NCI-H69 (cell line): ENCODE data around the gene NLK.
"Not testable (repeated sequence)": the region's sequence is repeated elsewhere in the genome, so short reads cannot be mapped to it uniquely, and the experiment has no call there.

Experiments
- DNase-seq: peaks from one replicate; lab custom pipeline; 2025; lab: John Stamatoyannopoulos, UW

NLK gene

DNA sequence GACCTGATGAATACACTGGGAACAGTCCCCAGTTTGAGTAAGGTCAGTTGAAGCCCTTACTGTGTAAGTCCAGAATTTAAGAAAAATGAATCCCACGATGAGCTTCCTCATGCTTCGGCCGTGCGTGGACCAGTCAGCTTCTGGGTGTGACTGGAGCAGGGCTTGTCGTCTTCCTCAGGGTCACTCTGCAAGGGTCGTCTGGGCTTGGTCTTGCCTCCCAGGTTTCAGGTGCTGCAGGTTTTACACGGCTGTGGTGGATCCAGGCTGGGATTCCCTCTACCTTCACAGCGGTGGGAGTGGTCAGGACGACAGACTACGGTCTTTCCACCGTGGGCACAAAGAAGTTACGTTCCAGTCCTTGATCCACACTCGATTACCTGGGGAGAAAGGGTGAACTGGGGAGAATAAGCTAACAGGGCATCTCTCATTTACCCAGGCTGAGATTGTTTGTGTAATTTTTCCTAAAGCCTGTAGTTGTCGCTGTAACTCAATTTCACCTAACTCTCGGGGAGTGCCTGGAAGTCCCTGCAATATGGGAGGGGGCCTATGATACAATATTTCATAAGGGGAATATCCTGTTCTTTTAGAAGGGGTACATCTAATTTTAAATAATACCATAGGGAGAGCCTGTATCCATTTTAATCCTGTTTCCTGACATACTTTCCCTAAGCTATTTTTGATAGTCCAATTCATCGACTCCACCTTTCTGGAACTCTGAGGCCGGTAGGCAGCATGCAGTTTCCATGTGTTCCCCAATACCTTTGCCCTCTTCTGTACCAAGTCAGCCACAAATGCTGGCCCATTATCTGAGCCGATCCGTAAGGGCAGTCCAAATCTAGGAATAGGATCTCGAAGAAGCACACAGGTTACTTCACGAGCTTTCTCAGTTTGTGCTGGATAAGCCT lies 190.7 kb downstream of the NLK start:
- DNase-seq: peak; percentile 36

DNA sequence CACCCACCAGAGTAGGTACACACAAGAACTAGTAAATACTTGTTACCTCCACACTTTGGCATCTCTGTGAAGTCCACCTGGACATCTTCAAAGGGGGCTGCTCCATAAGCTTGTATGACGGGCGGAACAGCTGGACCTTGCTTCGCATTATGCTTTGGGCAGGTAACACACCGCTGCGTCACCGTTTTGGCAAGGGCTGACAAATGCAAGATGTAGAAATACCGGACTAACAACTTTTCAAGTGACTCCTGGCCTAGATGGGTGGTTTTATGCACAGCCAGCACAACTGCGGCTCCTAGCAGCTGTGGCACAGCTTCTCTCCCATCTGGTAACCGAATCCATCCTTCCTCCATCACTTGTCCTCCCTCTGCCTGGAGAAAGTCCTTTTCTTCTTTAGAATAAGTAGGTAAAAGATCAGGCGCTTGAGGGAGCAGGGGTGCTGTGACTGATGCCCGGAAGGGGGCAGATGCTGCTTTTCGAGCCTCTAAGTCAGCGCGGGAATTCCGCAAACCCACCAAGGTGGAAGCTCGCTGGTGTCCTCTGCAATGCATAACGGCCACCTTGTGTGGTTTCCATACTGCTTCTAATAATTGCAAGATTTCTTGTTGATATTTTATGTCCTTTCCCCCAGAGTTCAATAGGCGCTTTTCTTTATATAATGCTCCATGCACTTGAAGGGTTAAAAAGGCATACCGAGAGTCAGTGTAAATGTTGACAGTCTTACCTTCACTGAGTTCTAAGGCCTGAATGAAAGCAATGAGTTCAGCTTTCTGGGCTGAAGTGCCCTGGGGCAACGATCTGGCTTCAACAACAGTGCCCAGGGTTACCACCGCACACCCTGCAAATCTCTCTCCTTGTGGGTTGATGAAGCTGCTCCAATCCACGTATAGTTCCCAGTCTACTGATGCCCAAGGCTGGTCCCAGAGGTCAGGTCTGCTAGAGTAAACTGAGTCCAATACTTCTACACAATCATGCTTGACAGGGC lies 191.7 kb downstream of the NLK start:
- DNase-seq: not testable (repeated sequence)

DNA sequence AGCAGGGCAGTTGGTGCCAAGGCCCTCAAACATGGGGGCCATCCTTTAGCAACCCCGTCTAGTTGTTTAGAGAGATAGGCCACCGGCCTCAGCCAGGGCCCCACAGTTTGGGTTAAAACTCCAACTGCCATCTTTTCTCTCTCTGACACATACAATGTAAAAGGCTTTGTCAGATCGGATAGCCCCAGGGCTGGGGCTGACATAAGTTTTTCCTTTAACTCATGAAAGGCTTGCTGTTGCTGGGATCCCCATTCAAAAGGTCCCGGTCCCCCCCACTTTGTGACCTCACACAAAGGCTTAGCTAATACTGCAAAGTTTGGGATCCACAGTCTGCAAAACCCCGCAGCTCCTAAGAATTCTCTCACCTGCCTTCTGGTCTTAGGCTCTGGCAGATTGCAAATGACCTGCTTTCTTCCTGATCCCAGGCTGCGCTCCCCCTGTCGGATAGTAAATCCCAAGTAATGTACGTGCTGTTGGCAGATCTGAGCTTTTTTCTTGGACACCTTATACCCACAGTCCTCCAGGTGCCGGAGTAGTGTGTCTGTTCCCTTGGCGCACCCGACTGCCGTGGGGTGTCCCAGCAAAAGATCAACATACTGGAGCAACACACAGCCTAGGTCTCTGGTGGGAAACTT lies 192.7 kb downstream of the NLK start:
- not testable (repeated sequence) for DNase-seq

DNA sequence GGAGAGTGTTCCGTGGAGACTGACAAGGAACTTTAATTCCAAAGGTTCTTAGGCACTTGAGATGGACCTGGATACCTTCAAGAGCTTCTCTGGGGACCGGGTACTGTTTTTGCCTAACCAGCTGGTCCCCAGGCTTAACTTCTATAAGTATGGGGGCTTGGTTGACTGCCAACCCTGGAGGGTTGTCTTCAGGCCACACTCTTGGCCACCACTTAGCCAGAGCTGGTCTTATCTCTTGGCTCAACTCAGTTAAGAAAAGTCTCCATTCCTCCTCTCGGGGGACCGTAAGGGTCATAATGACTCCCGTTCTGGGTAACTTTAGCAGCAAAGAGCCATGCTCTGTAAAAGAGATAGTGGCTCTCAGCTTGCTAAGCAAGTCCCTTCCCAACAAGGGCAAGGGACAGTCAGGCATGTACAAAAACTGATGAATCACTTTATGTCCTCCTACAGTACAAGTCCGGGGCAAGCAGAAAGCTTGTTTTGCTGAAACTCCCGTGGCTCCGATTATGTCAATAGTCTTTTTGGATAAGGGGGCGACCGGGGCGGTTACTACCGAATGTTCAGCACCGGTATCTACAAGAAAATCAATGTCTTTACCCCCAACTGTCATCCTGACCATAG lies 193.7 kb downstream of the NLK start:
- DNase-seq: not testable (repeated sequence)

DNA sequence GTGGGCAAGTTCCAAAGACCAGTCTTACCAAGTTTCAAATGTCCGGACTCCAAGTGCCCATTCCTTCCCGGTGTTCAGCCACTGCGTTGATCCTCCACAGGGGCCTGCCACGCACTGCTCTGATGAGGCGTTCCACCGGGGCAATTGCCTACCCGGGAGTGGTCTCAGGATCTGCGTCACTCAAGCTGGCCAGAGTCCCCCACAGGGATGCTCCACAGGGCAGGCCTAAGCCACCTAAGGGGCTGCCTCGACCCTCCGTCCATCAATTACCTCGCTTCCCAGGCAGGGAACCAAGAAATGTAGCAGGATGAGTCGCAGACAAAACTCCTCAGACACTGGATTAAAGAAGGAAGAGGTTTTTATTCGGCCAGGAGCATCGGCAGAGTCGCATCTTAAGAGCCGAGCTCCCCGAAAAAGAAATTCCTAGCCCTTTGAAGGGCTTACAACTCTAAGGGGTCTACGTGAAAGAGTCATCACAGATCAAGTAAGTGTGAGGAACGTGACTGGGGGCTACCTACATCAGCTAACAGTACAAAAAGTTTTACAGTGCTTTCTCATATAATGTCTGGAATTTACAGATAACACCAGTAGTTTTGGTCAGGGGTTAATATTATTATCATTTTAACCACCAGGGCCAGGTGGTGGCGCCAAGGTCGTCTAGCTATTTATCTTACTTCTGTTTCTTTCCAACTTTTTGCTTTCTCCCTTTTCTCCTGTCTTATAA lies 196.2 kb downstream of the NLK start:
- DNase-seq: not testable (repeated sequence)

DNA sequence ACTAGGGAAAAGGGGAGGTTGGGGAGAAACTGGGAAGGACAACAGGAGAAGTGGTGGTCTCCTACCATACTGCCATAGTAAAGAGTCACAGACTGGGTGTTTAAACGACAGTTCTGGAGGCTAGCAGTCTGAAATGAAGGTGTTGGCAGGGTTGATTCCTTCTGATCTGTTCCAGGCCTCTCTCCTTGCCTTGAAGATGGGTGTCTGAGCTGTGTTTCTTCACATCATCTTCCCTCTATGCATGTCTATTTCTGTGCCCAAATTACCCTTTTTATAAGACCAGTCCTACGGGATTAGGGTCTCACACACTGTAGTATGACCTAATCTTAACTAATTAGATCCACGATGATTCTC lies 196.8 kb downstream of the NLK start:
- DNase-seq: no peak

DNA sequence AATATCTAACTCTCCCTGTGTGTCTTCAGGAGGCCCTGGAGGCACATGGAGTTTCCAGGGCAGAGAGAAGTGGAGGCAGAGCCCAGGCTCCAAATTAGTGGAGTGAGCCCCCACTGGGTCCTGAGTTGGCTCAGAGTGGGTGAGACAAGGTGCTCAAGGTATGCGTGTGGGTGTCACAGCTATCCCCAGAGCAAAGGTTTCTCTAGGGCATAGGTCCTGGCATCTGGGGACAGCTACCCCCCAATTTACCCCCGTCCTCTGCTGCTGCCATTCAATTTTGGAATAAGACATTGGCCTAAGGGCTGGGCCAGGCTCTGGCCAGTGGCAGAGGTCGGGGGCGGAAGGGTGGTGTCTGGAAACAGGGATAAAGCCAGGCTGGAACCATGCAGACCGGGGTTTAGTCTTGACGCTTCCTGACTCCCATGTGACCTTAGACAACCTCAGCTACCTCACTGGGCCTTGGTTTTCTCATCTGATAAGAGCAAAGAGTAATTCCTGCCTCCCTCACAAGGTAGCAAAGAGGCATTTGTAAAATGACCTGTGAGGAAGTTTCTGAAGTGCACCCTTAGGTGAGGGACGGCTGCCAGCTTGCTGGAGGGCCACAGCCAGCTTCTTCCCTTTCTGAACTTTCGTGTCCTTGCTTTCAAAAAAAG lies 198.3 kb downstream of the NLK start:
- no peak for DNase-seq

DNA sequence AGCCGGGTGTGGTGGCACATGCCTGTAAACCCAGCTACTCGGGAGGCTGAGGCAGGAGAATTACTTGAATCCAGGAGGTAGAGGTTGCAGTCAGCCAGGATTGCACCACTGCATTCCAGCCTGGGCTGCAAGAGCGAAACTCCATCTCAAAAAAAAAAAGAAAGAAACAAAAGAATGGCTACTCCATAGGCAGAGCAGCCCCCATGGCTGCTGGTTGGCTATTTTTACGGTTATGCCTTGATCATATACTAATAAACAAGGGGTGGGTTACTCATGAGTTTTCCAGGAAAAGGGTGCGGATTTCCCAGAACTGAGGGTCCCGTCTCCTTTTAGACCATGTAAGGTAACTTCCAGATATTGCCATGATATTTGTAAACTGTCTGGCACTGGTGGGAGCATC lies 200.3 kb downstream of the NLK start:
- DNase-seq: no peak

DNA sequence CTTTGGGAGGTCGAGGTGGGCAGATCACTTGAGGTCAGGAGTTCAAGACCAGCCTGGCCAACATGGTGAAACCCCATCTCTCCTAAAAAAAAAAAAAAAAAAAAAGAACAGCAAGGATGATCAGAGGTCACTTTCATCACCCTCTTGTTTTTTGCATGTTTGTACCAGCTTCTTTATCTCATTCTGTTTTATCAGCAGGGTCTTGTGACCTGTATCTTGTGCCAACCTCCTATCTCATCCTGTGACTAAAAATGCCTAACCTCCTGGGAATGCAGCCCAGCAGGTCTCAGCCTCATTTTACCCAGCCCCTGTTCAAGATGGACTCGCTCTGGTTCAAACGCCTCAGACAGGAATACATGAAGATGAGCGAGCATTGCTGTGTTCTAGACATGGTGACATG lies 200.8 kb downstream of the NLK start:
- not testable (repeated sequence) for DNase-seq

DNA sequence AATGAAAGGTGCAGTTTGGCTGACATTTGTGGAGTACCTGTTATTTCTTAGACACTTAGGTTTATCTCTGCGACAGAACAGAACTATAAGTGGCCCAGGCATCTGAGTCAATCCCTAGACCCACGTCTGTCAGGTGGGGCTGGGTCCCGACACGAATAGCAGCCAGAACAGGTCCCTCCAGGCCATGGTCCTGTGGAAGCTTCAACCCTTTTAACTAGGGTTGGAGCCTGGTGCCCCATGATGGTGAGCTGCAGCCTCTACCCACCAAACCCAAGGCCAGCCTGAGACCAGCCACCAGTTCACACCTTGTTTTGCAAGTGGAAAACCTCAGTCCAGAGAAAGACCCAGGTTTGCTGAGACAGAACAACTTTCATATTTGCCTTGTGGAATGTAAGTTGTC lies 202.0 kb downstream of the NLK start:
- no peak for DNase-seq
